Sigmoid colon (tissue), 7 donors: ENCODE data around the gene ATP6V0E2. TPM values are rescaled to one million over a fixed set of nuclear protein-coding genes. Genes with fewer than 3 reads are reported as not detected.

Experiments used
- DNase-seq: peaks from one replicate; pipeline ENCODE4 v3.0.0-alpha.2; 2019
- H3K27ac ChIP-seq, 4 donors: fragments of 200-600 bp; sonication (generic); one replicate each; pipeline ENCODE4 v1.5.1; 2016 to 2019; ENCODE audit warnings: mild to moderate bottlenecking in 1 of 4
- H3K27me3 ChIP-seq, 3 donors: fragments of 200-600 bp; sonication (generic); one replicate each; pipeline ENCODE4 v1.5.1; 2019; ENCODE audit warnings: mild to moderate bottlenecking in 1 of 3
- H3K36me3 ChIP-seq, 4 donors: fragments of 200-600 bp; sonication (generic); one replicate each; pipeline ENCODE4 v1.5.1; 2016 to 2019
- H3K4me1 ChIP-seq, 4 donors: fragments of 200-600 bp; sonication (generic); one replicate each; pipeline ENCODE4 v1.5.1; 2017 to 2019
- H3K4me3 ChIP-seq, 4 donors: fragments of 200-600 bp; sonication (generic); one replicate each; pipeline ENCODE4 v1.5.1; 2017 to 2019; ENCODE audit warnings: mild to moderate bottlenecking in 2 of 4, moderate library complexity in 1 of 4
- H3K9me3 ChIP-seq, 4 donors: fragments of 200-600 bp in 3 of 4; sonication (generic) in 3 of 4; one replicate each; pipeline versions ENCODE4 v1.5.1 to v1.6.1; 2013 to 2019
- EP300 ChIP-seq, 4 donors: sonication (generic); formaldehyde crosslinking; IDR thresholded peaks; one replicate each; pipeline ENCODE4 v1.6.1; 2017; ENCODE audit warnings: antibody characterized with exemption in 4 of 4
- POLR2A ChIP-seq, 2 donors: fragments of 450-650 bp; IDR thresholded peaks; one replicate each; pipeline ENCODE4 v1.6.1; 2016; ENCODE audit warnings: antibody characterized with exemption in 2 of 2, mild to moderate bottlenecking in 2 of 2, moderate library complexity in 2 of 2
- POLR2AphosphoS5 ChIP-seq, 4 donors: sonication (generic); formaldehyde crosslinking; IDR thresholded peaks; one replicate each; pipeline ENCODE4 v1.6.1; 2017; ENCODE audit warnings: antibody characterized with exemption in 4 of 4
- WGBS, 2 donors: extraction: QIAGEN DNeasy Blood & Tissue Kit; methylation state at CpG; one replicate each; pipeline ENCODE4 v1.1.7; 2013; 5-methylcytosine and 5-hydroxymethylcytosine counted together
- intact Hi-C: fragments of 100-400 bp; cut with DNase I; formaldehyde crosslinking; loops from one replicate; pipeline ENCODE4 v1.15.1; 2023
- polyA plus RNA-seq, 3 donors: library from polyadenylated mRNA; stranded (reverse); fragments of 200-250 nt; gene quantifications; one replicate each; pipeline ENCODE4 v1.2.3, GENCODE V29; 2013
- total RNA-seq, 4 donors: library from RNA; depleted of rRNA; stranded (reverse); fragments of >200 nt; gene quantifications; one replicate each; pipeline ENCODE4 v1.1.0, GENCODE V29; 2016
- TF ChIP-seq, protein P1 (sequence below), 4 experiments: fragments of 450-650 bp in 3 of 4; fragments of 200-600 bp in 1 of 4; IDR thresholded peaks; one replicate each; pipeline ENCODE4 v1.5.1; 2016 to 2019; ENCODE audit warnings: antibody characterized with exemption in 4 of 4, mild to moderate bottlenecking in 3 of 4, moderate library complexity in 2 of 4
- donor health status: healthy with polysubstance abuse.
- donor health status: Bipolar disorder and iron deficiency.
- donor health status: healthy.

ATP6V0E2 gene
- total and polyA plus RNA-seq, 7 donors: 13.2 to 45.5 (median 27.1) TPM

GRCh38 chr7:149884016-149884415 lies 10.2 kb downstream of the ATP6V0E2 start:
- TF ChIP-seq POLR2AphosphoS5 (IDR thresholded peaks at IDR 0.05): no peak
- TF ChIP-seq, protein P1, sequence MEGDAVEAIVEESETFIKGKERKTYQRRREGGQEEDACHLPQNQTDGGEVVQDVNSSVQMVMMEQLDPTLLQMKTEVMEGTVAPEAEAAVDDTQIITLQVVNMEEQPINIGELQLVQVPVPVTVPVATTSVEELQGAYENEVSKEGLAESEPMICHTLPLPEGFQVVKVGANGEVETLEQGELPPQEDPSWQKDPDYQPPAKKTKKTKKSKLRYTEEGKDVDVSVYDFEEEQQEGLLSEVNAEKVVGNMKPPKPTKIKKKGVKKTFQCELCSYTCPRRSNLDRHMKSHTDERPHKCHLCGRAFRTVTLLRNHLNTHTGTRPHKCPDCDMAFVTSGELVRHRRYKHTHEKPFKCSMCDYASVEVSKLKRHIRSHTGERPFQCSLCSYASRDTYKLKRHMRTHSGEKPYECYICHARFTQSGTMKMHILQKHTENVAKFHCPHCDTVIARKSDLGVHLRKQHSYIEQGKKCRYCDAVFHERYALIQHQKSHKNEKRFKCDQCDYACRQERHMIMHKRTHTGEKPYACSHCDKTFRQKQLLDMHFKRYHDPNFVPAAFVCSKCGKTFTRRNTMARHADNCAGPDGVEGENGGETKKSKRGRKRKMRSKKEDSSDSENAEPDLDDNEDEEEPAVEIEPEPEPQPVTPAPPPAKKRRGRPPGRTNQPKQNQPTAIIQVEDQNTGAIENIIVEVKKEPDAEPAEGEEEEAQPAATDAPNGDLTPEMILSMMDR (IDR thresholded peaks at IDR 0.05): no peak
- no peak for TF ChIP-seq EP300 (IDR thresholded peaks at IDR 0.05)
- TF ChIP-seq POLR2A (IDR thresholded peaks at IDR 0.05): no peak
- Histone ChIP-seq H3K4me1 (peaks cover 0 to 39% (median 31%) of the 10 kb centered on the region in 4 donors), H3K27ac (no peak overlapping the region), H3K36me3 (no peaks in the 10 kb centered on the region), H3K4me3 (no peak overlapping the region), H3K9me3 (no peaks in the 10 kb centered on the region), H3K27me3 (no peaks in the 10 kb centered on the region)
- 42 to 84% methylated on average over 4 of the region's 4 CpGs for WGBS, 2 donors
- intact Hi-C loops: loop anchor here (10.0 kb wide), 1 partner anchor 161 kb away; no protein-coding TSS in a partner anchor
- no peak for DNase-seq

DNA sequence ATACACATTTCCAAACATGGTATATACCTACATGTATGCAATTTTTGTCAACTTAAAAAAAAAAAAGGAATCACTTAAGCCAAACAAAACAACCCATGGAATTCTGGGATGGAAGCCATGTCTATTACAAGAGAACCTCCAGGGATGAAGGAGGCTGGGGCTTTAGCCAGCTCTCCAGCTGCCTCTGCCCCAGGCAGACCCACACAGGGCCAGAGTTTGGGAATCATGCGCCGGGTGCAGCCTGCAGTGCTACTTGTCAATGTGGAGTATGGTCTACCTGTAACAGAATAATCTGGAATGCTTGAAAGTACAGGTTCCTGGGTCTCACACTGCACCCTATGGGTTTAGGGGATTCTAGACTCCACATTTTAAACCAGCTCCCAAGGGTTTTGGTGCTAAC lies 10.8 kb downstream of the ATP6V0E2 start:
- Histone ChIP-seq H3K9me3 (no peaks in the 10 kb centered on the region), H3K4me1 (peaks cover 0 to 39% (median 31%) of the 10 kb centered on the region in 4 donors), H3K36me3 (no peaks in the 10 kb centered on the region), H3K27me3 (no peaks in the 10 kb centered on the region), H3K27ac (no peak overlapping the region), H3K4me3 (no peak overlapping the region)
- intact Hi-C loops: loop anchor here (10.0 kb wide), 1 partner anchor 160 kb away; no protein-coding TSS in a partner anchor
- TF ChIP-seq POLR2AphosphoS5 (IDR thresholded peaks at IDR 0.05) (no peak), EP300 (IDR thresholded peaks at IDR 0.05) (no peak), POLR2A (IDR thresholded peaks at IDR 0.05) (no peak)
- TF ChIP-seq, protein P1 (IDR thresholded peaks at IDR 0.05): no peak
- DNase-seq: no peak
- 84 to 85% methylated on average over 2 of the region's 2 CpGs for WGBS, 2 donors

DNA sequence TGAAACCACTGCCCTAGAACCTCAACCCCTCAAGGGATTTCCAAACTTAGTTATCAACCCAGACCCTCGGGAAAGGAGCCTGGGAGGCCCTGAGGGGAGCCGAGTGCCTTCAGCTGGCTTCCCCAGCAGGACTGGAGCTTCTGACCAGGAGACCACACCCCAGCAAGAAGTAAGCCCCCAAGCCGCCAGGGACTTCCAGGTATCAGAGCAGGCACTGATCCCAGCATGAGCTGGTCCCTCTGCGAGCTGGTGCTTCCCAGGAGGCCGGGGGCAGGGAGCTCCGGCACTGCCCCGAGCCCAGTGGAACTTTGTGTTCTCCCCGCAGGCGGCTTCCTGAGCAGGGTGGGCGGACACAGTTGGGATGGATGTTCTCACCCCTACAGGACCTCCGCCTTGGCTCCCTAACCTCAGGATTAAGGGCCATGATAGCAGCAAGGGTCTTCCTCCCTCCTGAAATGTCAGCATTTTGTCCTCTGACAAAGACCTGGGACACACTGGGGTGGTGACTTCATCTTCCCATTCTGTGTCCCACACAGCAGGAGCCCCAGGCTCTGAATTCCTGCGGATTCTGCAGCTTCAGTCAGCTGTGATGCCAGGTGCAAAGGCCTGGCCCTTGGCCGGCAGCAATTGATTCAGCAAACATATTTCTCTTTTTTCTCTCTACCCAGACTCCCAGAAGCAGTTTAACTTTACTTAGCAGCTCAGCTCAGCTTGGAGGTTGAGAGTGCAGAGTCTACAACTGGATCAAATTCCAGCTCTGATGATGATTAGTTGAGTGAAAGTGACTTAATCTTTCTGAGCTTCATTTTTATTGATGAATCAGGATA lies 11.6 kb downstream of the ATP6V0E2 start:
- no peaks in the 10 kb centered on the region for H3K27me3 ChIP-seq
- intact Hi-C loops: loop anchor here (10.0 kb wide), 1 partner anchor 159 kb away; no protein-coding TSS in a partner anchor
- 84 to 95% methylated on average over 13 of the region's 13 CpGs for WGBS, 2 donors
- H3K4me1 ChIP-seq: peaks cover 0 to 34% (median 31%) of the 10 kb centered on the region in 4 donors
- TF ChIP-seq EP300 (IDR thresholded peaks at IDR 0.05): no peak
- no peak for TF ChIP-seq POLR2A (IDR thresholded peaks at IDR 0.05)
- TF ChIP-seq, protein P1 (IDR thresholded peaks at IDR 0.05): no peak
- no peak for TF ChIP-seq POLR2AphosphoS5 (IDR thresholded peaks at IDR 0.05)
- no peak for DNase-seq
- H3K4me3 ChIP-seq: no peak overlapping the region
- H3K36me3 ChIP-seq: no peaks in the 10 kb centered on the region
- H3K27ac ChIP-seq: no peak overlapping the region
- H3K9me3 ChIP-seq: no peaks in the 10 kb centered on the region

DNA sequence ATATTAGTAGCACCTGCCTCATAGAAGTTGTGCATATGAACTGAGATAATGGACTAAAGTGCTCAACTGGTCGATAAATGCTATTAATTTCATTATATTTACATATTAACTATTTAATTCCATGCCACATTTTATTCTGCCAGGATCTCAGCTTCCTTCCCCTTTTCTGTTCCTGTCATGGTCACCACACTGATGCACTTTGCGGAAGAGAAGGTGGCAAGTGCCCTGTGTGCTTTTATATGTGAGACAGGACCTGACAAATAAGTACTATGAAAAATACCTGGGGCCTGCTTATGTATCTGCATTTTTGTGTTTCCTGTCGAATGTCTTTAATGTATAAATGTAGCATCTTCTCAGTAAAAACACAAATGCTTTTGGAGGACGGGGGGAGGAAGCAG lies 12.2 kb downstream of the ATP6V0E2 start:
- Histone ChIP-seq H3K36me3 (no peaks in the 10 kb centered on the region), H3K27me3 (no peaks in the 10 kb centered on the region), H3K4me1 (peaks cover 0 to 28% (median 26%) of the 10 kb centered on the region in 4 donors), H3K9me3 (no peaks in the 10 kb centered on the region), H3K4me3 (no peak overlapping the region), H3K27ac (no peak overlapping the region)
- intact Hi-C loops: loop anchor here (10.0 kb wide), 1 partner anchor 159 kb away; no protein-coding TSS in a partner anchor
- WGBS, 2 donors: 73 to 82% methylated on average over 4 of the region's 4 CpGs
- DNase-seq: no peak
- TF ChIP-seq, protein P1 (IDR thresholded peaks at IDR 0.05): no peak
- TF ChIP-seq POLR2AphosphoS5 (IDR thresholded peaks at IDR 0.05): no peak
- TF ChIP-seq POLR2A (IDR thresholded peaks at IDR 0.05): no peak
- no peak for TF ChIP-seq EP300 (IDR thresholded peaks at IDR 0.05)
